Measurements from ENCODE around the gene ACKR2.

ACKR2 gene

DNA sequence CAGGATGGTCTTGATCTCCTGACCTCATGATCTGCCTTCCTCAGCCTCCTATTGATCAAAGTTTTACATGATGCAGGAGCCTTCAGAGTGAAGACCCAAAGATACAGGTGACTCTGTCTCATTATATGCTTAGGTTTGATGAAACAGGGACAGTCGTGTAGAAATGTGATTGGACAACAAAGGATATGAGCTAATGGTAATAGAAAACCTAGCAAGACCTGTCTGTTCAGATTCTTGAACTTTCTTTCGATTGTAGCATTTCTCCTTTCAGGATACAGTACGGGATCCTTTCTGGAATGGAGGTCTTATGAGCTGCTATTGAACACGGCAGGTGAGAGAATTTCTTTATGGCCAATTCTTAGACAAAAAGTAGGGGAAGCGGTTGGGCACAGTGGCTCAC lies at the start of gene ACKR2:
Gene ACKR2, plus strand, starts transcription at position 244 of the 400 bp plus-strand sequence. CDS start 55,058 bp downstream, outside the sequence.
- TF ChIP-seq GATA1 (IDR thresholded peaks at IDR 0.05; ENCODE audit: low read depth, low read length) (no peak), POLR2A (IDR thresholded peaks at IDR 0.05; ENCODE audit: low read length) (no peak)
- DNase-seq = no peak

- no peak for DNase-seq
Observed at GRCh38 chr3:42762046-42762724, 47.1 kb upstream of the ACKR2 start.

DNA sequence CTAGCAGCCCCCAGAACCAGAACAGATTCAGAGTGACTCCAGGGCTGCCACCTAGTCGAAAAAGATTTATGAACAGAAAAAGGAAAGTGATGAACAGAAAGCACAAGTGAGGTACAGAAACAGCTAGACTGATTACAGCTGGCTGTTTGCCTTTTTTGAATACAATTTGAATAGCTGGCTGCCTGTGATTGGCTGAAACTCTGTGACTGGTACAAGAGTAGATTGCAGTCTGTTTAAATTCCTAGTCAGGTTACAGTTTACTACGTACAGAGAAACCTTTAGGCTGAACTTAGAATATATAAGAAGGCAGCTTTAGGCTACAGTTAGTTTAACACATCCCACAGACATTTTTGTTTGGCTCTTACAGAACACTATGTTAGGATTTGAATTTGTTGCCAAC lies 46.2 kb upstream of the ACKR2 start:
- TF ChIP-seq POLR2A (IDR thresholded peaks at IDR 0.05; ENCODE audit: low read length) = no peak

More at GRCh38 chr3:42762046-42762724, 47.1 kb upstream of the ACKR2 start:
- TF ChIP-seq POLR2A (IDR thresholded peaks at IDR 0.05; ENCODE audit: low read length) (no peak), GATA1 (IDR thresholded peaks at IDR 0.05; ENCODE audit: low read depth, low read length) (no peak)

DNA sequence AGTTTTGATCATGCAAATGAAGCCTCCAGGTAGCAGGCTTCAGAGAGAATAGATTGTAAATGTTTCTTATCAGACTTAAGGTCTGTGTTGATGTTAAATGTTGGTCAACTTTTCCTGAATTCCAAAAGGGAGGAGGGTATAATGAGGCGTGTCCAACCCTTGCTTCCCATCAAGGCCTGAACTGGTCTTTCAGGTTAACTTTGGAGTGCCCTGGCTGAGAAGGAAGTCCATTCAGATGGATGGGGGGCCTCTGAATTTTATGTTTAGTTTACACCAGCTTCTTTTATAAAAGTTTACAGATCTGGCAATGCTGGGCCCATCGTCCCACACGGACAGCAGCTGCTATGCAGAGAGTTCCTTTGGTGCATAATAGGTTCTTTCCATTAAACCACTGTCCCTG lies 45.1 kb upstream of the ACKR2 start:
- DNase-seq = no peak
- TF ChIP-seq POLR2A (IDR thresholded peaks at IDR 0.05; ENCODE audit: low read length) (no peak), GATA1 (IDR thresholded peaks at IDR 0.05; ENCODE audit: low read depth, low read length) (no peak)

More for the DNA sequence above, 46.2 kb upstream of the ACKR2 start:
- no peak for DNase-seq

DNA sequence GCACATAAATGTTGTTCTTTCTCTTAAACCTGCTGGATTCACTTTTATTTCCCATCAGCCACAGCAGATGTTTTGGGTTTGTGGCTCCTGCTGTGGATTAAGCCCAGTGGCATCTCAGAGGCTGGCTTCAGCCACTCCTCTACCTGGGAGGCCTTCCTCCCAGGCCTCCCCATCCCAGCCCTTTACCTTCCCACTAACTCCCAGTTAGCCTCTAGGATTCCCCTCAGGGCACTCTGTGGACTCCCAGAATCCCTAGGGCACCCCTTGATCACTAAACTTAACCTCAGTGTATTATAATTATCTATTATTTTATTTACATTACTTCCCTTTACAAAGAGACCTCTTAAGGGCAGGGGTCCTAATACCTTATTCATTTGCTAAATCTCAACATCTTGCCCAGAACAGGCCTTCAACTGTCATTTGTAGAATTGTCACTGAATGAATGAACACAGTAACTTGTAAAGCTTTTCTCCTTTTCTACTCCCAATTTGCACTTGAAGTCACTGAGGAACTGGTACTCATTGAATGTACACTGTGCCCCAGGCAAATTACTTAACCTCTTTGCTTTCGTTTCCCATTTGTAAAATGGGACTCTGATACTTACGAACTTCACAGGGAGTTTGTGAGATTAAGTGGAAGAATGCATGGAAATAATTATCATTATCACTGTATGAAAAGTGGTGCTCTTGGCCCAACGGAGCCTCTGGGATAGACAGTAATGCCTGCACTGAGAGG lies 44.5 kb upstream of the ACKR2 start:
- DNase-seq = no peak
- TF ChIP-seq POLR2A (IDR thresholded peaks at IDR 0.05; ENCODE audit: low read length) (no peak), GATA1 (IDR thresholded peaks at IDR 0.05; ENCODE audit: low read depth, low read length) (no peak)

DNA sequence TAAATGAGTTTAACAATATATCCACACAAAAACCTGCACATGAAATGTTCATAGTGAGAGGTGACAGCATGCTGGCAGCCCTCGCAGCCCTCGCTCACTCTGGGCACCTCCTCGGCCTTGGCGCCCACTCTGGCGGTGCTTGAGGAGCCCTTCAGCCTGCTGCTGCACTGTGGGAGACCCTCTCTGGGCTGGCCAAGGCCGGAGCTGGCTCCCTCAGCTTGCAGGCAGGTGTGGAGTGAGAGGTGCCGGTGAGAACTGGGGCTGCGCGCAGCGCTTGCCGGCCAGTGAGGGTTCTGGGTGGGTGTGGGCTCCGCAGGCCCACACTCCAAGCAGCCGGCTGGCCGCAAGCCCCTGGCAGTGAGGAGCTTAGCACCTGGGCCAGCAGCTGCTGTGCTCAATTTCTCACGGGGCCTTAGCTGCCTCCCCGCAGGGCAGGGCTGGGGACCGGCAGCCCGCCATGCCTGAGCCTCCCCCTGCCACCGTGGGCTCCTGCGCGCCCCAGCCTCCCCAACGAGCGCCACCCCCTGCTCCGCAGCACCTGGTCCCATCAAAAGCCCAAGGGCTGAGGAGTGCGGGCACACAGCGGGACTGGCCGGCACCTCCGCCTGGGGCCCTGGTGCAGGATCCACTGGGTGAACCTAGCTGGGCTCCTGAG lies 39.6 kb upstream of the ACKR2 start:
- TF ChIP-seq POLR2A (IDR thresholded peaks at IDR 0.05; ENCODE audit: low read length) (no peak), GATA1 (IDR thresholded peaks at IDR 0.05; ENCODE audit: low read depth, low read length) (no peak)
- DNase-seq = no peak

DNA sequence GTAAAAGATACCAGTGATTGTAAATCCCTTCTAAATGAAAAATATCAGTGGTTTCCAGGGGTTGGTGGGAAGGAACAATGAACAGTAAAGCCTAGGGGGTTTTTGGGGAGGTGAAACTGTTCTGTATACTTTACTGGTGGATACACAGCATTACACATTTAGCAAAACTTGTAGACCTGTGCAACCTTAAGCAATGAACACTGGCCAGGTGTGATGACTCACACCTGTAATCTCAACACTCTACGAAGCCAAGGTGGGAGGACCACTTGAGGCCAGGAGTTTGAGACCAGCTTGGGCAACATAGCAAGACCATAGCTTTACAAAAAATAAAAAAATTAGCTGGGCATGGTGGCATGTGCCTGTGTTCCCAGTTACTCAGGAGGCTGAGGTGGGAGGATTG lies 38.0 kb upstream of the ACKR2 start:
- no peak for DNase-seq
- TF ChIP-seq POLR2A (IDR thresholded peaks at IDR 0.05; ENCODE audit: low read length) = no peak
- TF ChIP-seq GATA1 (IDR thresholded peaks at IDR 0.05; ENCODE audit: low read depth, low read length) = no peak

DNA sequence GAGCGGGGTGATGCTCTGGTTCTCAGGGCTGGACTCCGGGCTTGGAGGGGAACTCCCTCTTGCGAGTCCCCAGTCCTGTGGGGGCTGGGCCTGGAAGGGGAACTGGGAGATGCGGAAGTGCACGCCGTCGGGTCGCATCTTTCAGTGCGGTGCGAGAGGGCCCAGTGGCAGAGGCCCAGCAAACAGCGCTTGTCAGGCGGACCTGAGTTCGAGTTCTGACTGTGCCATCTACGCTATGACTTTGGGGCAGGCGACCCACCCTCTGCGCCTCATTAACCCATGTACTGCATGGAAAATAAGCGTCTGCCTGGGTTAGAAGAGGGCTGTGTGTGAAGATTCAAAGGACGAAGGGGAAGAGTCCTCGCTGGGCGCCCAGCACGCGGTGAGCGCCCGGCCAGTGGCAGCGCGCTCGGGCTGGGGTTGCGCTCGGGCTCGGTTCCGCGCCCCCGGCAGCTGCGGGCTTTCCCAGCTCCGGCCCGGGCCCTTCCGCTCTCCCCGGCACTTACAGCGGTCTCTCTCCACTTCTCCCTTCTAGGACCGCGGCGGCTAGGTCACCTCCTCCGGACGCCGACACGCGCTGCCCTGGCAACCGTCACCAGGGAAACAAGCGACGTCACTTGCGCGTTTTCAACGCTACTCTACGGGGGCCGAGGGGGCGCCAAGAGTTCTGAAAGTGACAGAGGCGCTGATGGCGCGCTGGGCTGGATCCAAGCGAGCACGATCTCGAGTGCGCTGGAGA lies 36.4 kb upstream of the ACKR2 start, which contains the start of gene CCDC13:
Gene CCDC13, minus strand, starts transcription at position 584 of the 739 bp plus-strand sequence. CDS start 14,908 bp downstream, outside the sequence.
- peak; percentile 95 to 97 for DNase-seq
- TF ChIP-seq POLR2A (IDR thresholded peaks at IDR 0.05; ENCODE audit: low read length) = peak; percentile 72
- no peak for TF ChIP-seq GATA1 (IDR thresholded peaks at IDR 0.05; ENCODE audit: low read depth, low read length)

DNA sequence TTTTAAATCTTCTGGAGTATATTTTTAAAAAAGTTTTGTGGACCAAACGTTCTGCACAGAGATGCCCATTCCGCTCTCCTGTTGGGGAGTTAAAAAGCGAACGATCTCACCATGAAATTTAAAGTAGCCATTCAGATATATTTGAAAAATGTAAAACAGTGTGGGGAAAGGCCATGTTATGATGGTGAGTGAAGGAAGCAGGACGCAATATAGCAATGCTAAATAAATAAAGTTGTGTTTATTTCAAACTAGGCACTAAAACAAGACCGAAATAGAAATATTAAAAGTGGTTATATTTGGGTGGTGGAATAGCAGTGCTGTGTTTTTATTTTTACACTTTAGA lies 35.9 kb upstream of the ACKR2 start:
- TF ChIP-seq GATA1 (IDR thresholded peaks at IDR 0.05; ENCODE audit: low read depth, low read length) (no peak), POLR2A (IDR thresholded peaks at IDR 0.05; ENCODE audit: low read length) (peak; percentile 49)
- no peak for DNase-seq

- no peak for DNase-seq
- TF ChIP-seq GATA1 (IDR thresholded peaks at IDR 0.05; ENCODE audit: low read depth, low read length) (no peak), POLR2A (IDR thresholded peaks at IDR 0.05; ENCODE audit: low read length) (no peak)
Observed at GRCh38 chr3:42778644-42779043, 30.6 kb upstream of the ACKR2 start.

GRCh38 chr3:42780398-42780797 lies 28.8 kb upstream of the ACKR2 start:
- TF ChIP-seq POLR2A (IDR thresholded peaks at IDR 0.05; ENCODE audit: low read length) (peak; percentile 22), GATA1 (IDR thresholded peaks at IDR 0.05; ENCODE audit: low read depth, low read length) (no peak)
- no peak for DNase-seq

- peak; percentile 85 to 92 for DNase-seq
- TF ChIP-seq GATA1 (IDR thresholded peaks at IDR 0.05; ENCODE audit: low read depth, low read length) = no peak
- peak; percentile 4 for TF ChIP-seq POLR2A (IDR thresholded peaks at IDR 0.05; ENCODE audit: low read length)
Observed at GRCh38 chr3:42780892-42781700, 28.1 kb upstream of the ACKR2 start.

DNA sequence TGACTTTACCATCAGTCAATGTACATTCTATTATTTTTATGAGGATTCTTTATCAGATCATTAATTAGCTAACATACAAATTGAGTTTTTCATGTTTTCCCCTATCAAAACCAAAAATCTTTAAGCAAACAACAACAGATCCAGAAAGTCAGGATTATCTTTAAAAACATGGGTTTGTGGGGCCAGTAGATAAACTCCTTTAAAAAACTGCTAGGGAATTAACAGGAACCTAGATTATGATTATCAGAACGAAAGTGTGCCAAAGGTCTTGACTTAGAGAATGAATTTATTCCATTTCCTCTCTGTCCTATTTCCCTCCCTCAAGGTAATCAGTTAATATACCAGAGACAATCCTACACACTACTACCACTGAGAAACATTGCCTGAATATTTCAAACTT lies 23.0 kb upstream of the ACKR2 start:
- TF ChIP-seq GATA1 (IDR thresholded peaks at IDR 0.05; ENCODE audit: low read depth, low read length) (no peak), POLR2A (IDR thresholded peaks at IDR 0.05; ENCODE audit: low read length) (no peak)

More for the DNA sequence above, 23.0 kb upstream of the ACKR2 start:
- peak; percentile 76 to 88 for DNase-seq

Measured in erythroblast (primary cell).